K562 (cell line): ENCODE results near the gene GLB1L2. TPM values are rescaled to one million over a fixed set of nuclear protein-coding genes. Genes with fewer than 3 reads are reported as not detected.

Source experiments
- CBFA2T3 ChIP-seq: fragments of 450-650 bp; IDR thresholded peaks from 2 replicates; pipeline ENCODE4 v1.6.1; 2017
- COPS2 ChIP-seq: fragments of 450-650 bp; conservative IDR thresholded peaks from 2 replicates; pipeline ENCODE4 v1.6.1; 2016; ENCODE audit warnings: mild to moderate bottlenecking, moderate library complexity
- E4F1 ChIP-seq: fragments of 250-450 bp; sonication (Bioruptor Pico); IDR thresholded peaks from 2 replicates; pipeline ENCODE4 v1.5.0; 2021; ENCODE audit warnings: mild to moderate bottlenecking, borderline replicate concordance
- ESRRB ChIP-seq: fragments of 250-450 bp; sonication (Bioruptor Pico); IDR thresholded peaks from 2 replicates; pipeline ENCODE4 v1.5.0; 2020; ENCODE audit warnings: mild to moderate bottlenecking, moderate library complexity, borderline replicate concordance
- EZH2 ChIP-seq: IDR thresholded peaks from 2 replicates; pipeline ENCODE4 v1.6.1; 2012; ENCODE audit warnings: low read depth, mild to moderate bottlenecking, inconsistent platforms, low read length, borderline replicate concordance
- GTF2F1 ChIP-seq: IDR thresholded peaks from 2 replicates; pipeline ENCODE4 v1.6.1; 2011; ENCODE audit warnings: low read depth, low read length, improper control_type of control experiment
- HLTF ChIP-seq: fragments of 450-650 bp; IDR thresholded peaks from 2 replicates; pipeline ENCODE4 v1.6.1; 2016
- HMGXB4 ChIP-seq: sonication (generic); formaldehyde crosslinking; IDR thresholded peaks from 2 replicates; pipeline ENCODE4 v1.8.1; 2023; ENCODE audit warnings: mild to moderate bottlenecking, missing genetic modification reagents
- MLLT1 ChIP-seq, 2 experiments: fragments of 450-650 bp; IDR thresholded peaks; 2 replicates each; pipeline ENCODE4 v1.6.1; 2016
- MTF1 ChIP-seq: fragments of 250-450 bp; sonication (Bioruptor Pico); IDR thresholded peaks from 2 replicates; pipeline ENCODE4 v1.9.0; 2021; ENCODE audit warnings: moderate library complexity, mild to moderate bottlenecking, inconsistent platforms, borderline replicate concordance
- NKRF ChIP-seq: fragments of 450-650 bp; IDR thresholded peaks from 2 replicates; pipeline ENCODE4 v1.6.1; 2016; ENCODE audit warnings: borderline replicate concordance
- POLR2A ChIP-seq: fragments of 450-650 bp; conservative IDR thresholded peaks from 2 replicates; pipeline ENCODE4 v1.6.1; 2016
- TEAD1 ChIP-seq, 2 experiments: fragments of 450-650 bp in 1 of 2; sonication (generic) in 1 of 2; formaldehyde crosslinking; IDR thresholded peaks; 2 replicates each; pipeline versions ENCODE4 v1.4.0 to v1.8.0; 2020 to 2022; ENCODE audit warnings: mild to moderate bottlenecking in 2 of 2, missing genetic modification reagents in 1 of 2
- YBX1 ChIP-seq: fragments of 450-650 bp; IDR thresholded peaks from 2 replicates; pipeline ENCODE4 v1.7.1; 2016; ENCODE audit warnings: mild to moderate bottlenecking
- ZBTB1 ChIP-seq: sonication (generic); formaldehyde crosslinking; IDR thresholded peaks from 2 replicates; pipeline ENCODE4 v1.8.1; 2023; ENCODE audit warnings: missing genetic modification reagents, low read depth, mild to moderate bottlenecking, borderline replicate concordance
- ZBTB12 ChIP-seq: fragments of 250-450 bp; sonication (Bioruptor Pico); IDR thresholded peaks from 2 replicates; pipeline ENCODE4 v1.4.0; 2020
- ZBTB43 ChIP-seq: sonication (generic); formaldehyde crosslinking; IDR thresholded peaks from 2 replicates; pipeline ENCODE4 v1.8.0; 2023; ENCODE audit warnings: mild to moderate bottlenecking, missing genetic modification reagents
- ZNF217 ChIP-seq: sonication (generic); formaldehyde crosslinking; IDR thresholded peaks from 2 replicates; pipeline ENCODE4 v1.8.0; 2022; ENCODE audit warnings: mild to moderate bottlenecking, missing genetic modification reagents
- ZNF316 ChIP-seq: fragments of 450-650 bp; IDR thresholded peaks from 2 replicates; pipeline ENCODE4 v1.6.1; 2016
- ZNF507 ChIP-seq: conservative IDR thresholded peaks from 2 replicates; pipeline ENCODE4 v1.6.1; 2017; ENCODE audit warnings: missing genetic modification characterization, missing compliant biosample characterization
- ZNF589 ChIP-seq: fragments of 200-800 bp; sonication (Bioruptor generic); IDR thresholded peaks from 2 replicates; pipeline ENCODE4 v1.6.1; 2016; ENCODE audit warnings: low read depth, missing genetic modification characterization, missing compliant biosample characterization
- polyA plus RNA-seq, 8 experiments: library from polyadenylated mRNA; depleted of rRNA in 4 of 8; stranded (reverse) in 5 of 8; unstranded in 3 of 8; fragments of >200 nt; fragmentation: Nextera tagmentation in 2 of 8; fragmentation: Illumina TruSeq in 1 of 8; extraction: Ambion mirVana in 2 of 8; extraction: Trizol in 1 of 8; gene quantifications; 2 replicates each; pipeline versions ENCODE4 v1.2.1 to v1.2.3, GENCODE V29; 2011 to 2014; ENCODE audit warnings: inconsistent platforms in 1 of 8, missing spikeins in 1 of 8
- total RNA-seq, 7 experiments: library from RNA; depleted of rRNA in 6 of 7; stranded (reverse); fragments of >200 nt in 6 of 7; fragmentation: Illumina TruSeq in 2 of 7; extraction: Trizol in 2 of 7; gene quantifications; 2 replicates each; pipeline versions ENCODE4 v1.2.1 to v1.2.3, GENCODE V29; 2011 to 2021; ENCODE audit warnings: low replicate concordance in 1 of 7

Gene GLB1L2
- total and polyA plus RNA-seq, 9 of the 15 experiments (the other 6 are each of a cell fraction or from before 2014, with no cell fraction given), result 0.84 to 21.4 (median 13.8) TPM

GRCh38 chr11:134328433-134328832 is 3.4 kb upstream of the GLB1L2 start (continued):
- TF ChIP-seq ZBTB12 (CRISPR knock-in tag) (no peak), MLLT1 (IDR thresholded peaks at IDR 0.05) (no peak), EZH2 (no peak), POLR2A (no peak), ZNF316 (no peak), NKRF (no peak), MTF1 (no peak), ZNF589 (no peak), GTF2F1 (no peak), ZNF217 (CRISPR knock-in tag) (no peak), COPS2 (no peak), HLTF (no peak), CBFA2T3 (peak; percentile 81), HMGXB4 (no peak), ESRRB (CRISPR knock-in tag) (no peak), ZBTB43 (CRISPR knock-in tag) (no peak), E4F1 (CRISPR knock-in tag) (no peak), ZBTB1 (no peak), YBX1 (no peak), TEAD1 (CRISPR knock-in tag; IDR thresholded peaks at IDR 0.05) (no peak), ZNF507 (tag) (no peak)
